NOMO-1 (cell line): Measurements from ENCODE around the gene TMEM35A.
"Not testable (repeated sequence)": the region's sequence is repeated elsewhere in the genome, so short reads cannot be mapped to it uniquely, and the experiment has no call there.

Source experiments
- DNase-seq, 2 experiments: peaks; one replicate each; lab custom pipeline; 2025; ENCODE audit not compliant: unreplicated experiment in 2 of 2; lab: John Stamatoyannopoulos, UW

TMEM35A gene

GRCh38 chrX:101078716-101079598 lies at the start of gene TMEM35A:
TMEM35A (plus strand) TSS chrX:101078879; CDS start chrX:101079003, 124 bp downstream.
- DNase-seq: no peak

- DNase-seq: no peak
These were observed 49.0 kb upstream of the TMEM35A start for GRCh38 chrX:101029665-101030064.

- DNase-seq: no peak
These were observed 41.4 kb upstream of the TMEM35A start for GRCh38 chrX:101037231-101037630.

DNA sequence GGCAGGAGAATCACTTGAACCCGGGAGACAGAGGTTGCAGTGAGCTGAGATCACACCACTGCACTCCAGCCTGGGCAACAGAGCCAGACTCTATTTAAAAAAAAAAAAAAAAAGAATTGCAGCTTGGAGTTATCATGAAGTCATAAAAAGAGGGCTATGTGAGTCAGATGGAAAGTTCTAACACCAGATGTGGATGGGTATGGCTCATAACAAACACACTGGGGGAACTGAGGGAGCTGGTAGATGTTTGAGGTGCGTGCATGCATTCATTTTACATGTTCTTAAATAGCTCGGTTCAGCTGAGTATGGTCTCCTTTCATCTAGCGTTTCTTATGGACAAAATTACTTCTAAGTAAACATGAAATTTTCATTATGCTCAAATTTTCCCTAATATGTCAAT lies 38.5 kb upstream of the TMEM35A start:
- no peak for DNase-seq

GRCh38 chrX:101051153-101051548 lies 27.5 kb upstream of the TMEM35A start:
- no peak for DNase-seq

- peak; percentile 72 to 81 for DNase-seq
These were observed 27.0 kb upstream of the TMEM35A start, which contains the start of gene TRMT2B for GRCh38 chrX:101051549-101052302. TRMT2B (minus strand) TSS chrX:101052111; CDS start chrX:101042289, 9,822 bp downstream.

GRCh38 chrX:101056551-101056950 lies 22.1 kb upstream of the TMEM35A start:
- not testable (repeated sequence) for DNase-seq

- peak; percentile 48 to 72 for DNase-seq
These were observed 21.5 kb upstream of the TMEM35A start for GRCh38 chrX:101057093-101057714.

DNA sequence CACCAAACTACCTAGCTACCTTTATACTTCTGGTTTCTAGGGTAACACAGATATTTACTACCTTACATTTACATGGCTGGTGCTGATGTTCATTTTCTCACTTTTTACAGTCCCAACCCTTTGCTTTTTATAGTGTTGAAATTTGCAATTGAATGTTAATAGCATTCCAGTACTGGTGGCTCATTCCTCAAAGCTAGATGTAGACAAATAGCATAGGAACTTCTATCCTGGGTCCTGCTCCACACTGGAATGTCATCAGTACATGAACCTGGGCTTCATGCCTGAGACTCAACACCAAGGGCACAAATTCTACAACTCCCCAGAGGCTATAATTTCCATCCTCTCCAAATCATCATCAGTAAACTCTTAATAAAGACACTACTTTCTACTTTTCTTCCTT lies 16.5 kb upstream of the TMEM35A start:
- DNase-seq: no peak

DNA sequence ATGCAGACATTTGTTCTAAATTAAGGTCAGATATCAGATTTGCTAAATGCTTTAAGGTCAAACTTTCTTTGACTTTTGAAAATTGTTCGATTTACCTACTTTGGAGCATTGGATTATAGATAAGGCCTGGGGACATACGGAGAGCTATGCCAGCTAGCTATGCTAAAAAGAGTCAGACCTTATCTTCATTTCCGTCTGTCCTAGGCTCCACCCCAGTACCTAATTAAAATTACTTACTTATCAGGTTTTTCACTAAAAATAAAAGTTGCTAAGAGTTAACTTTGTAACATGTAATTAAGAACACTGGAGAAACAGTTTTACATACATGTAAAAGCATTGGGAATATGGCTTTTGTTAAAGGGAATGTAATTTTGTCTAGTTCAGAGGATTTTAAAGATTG lies 7.1 kb upstream of the TMEM35A start:
- no peak for DNase-seq

- DNase-seq: no peak
These were observed 1.1 kb downstream of the TMEM35A start for GRCh38 chrX:101079736-101080270.

- DNase-seq: no peak
These were observed 1.8 kb downstream of the TMEM35A start for GRCh38 chrX:101080326-101081124.

DNA sequence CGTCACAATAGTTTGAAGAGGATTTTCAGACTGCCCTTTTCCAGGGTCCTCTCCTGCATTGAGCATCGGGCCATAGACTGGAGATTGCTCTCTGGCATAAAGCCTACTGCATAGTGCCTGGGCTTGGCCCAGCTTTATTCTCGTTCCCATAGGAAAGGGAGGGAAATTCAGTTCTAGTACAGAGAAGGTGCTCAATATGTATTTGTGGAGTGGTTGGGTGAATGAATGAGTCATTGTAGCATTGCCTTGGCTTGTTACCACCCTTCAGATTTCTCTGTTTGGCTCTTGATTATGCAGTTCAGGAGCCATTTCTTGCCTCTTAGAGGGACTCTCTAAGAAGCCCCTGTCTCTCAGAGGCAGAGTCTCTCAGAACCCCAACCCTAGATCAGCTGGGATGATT lies 2.6 kb downstream of the TMEM35A start:
- no peak for DNase-seq

GRCh38 chrX:101091817-101092216 lies 13.1 kb downstream of the TMEM35A start:
- DNase-seq: no peak

- DNase-seq: peak; percentile 84 to 93
These were observed 19.1 kb downstream of the TMEM35A start, which contains the start of gene CENPI for GRCh38 chrX:101097546-101098453. CENPI (plus strand) TSS chrX:101098204; CDS start chrX:101101071, 2,867 bp downstream.

DNA sequence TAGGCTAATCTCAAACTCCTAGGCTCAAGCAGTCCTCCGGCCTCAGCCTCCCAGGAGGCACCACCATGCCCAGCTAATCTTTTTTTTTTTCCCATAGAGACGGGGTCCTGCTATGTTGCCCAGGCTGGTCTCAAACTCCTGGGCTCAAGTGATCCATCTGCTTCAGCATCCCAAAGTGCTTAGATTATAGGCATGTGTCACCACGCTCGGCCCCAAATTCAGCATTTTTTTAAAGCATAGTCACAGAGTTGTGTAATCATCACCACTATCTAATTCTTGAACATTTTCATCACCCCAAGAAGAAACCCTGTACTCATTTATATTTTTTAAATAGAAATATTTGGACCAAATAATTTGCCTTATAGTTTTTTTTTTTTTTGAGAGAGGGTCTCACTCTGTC lies 29.6 kb downstream of the TMEM35A start:
- DNase-seq: no peak

DNA sequence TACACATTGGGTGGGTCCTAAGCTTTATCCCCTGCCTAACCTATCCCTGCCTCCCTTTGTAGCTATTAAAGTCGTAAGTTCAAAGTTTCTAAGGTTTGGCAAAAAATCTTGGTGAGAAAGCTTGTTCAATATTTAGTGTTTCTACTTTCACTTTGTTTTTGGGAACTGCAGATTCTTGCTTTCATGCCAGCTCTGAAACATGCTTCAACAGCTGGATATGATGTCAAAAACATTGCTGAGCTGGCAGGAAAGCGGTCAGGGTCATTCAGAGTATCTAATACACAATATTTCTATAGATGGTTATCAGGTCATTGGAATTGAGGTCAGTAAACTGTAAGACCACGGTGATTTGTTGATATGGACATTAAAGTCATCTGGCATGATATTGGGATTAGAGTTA lies 39.0 kb downstream of the TMEM35A start:
- DNase-seq: no peak

DNA sequence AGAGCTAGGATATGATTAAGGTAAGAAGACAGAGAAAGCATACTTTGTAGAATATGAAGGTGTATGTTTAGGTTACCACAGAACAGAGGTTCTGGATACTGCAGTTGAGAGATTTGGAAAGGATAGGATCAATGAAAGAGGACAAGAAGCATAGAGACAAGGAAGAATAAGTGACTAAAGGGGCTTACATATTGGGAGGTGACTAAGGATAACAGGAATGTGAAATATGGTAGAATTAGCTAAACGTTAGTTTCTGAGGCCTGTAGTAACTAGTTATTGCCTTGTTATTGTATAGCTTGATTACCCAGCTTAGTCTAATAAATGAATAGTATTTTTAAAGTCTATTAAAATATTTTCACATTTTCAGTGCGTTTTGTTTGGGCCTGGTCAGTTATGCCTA lies 57.6 kb downstream of the TMEM35A start:
- no peak for DNase-seq
